ENCODE data around the gene ALKBH3. TPM values are rescaled to one million over a fixed set of nuclear protein-coding genes. Genes with fewer than 3 reads are reported as not detected.

ALKBH3 gene
- total RNA-seq, 4 donors from 2014 or later: 17.4 to 38.2 (median 24.6) TPM

- WGBS: 85% methylated on average over 2 of the region's 2 CpGs
- Histone ChIP-seq H3K27me3 (peaks cover 0 to 10% (median 0%) of the 10 kb centered on the region in 4 donors), H3K4me3 (no peak overlapping the region), H3K4me1 (peaks cover 17 to 21% (median 17%) of the 10 kb centered on the region in 4 donors), H3K27ac (replicated peaks in 1 of 4) (no peak overlapping the region), H3K9me3 (no peaks in the 10 kb centered on the region), H3K36me3 (no peaks in the 10 kb centered on the region)
- no peak for TF ChIP-seq POLR2AphosphoS5 (IDR thresholded peaks at IDR 0.05)
- DNase-seq (ENCODE audit: extremely low spot score): no peak
- intact Hi-C loops (cut with DNase I): loop anchor here (5.0 kb wide), 1 partner anchor 41 kb away; no protein-coding TSS in a partner anchor
These were observed 68.0 kb downstream of the ALKBH3 start for GRCh38 chr11:43948341-43949225.

- WGBS: 68% methylated on average over 5 of the region's 5 CpGs
- H3K27ac ChIP-seq (replicated peaks in 1 of 4): no peak overlapping the region
- H3K36me3 ChIP-seq: no peaks in the 10 kb centered on the region
- H3K4me3 ChIP-seq: no peak overlapping the region
- H3K4me1 ChIP-seq: peaks cover 0 to 3% (median 0%) of the 10 kb centered on the region in 4 donors
- no peaks in the 10 kb centered on the region for H3K9me3 ChIP-seq
- intact Hi-C loops (cut with DNase I): no loop called here
- H3K27me3 ChIP-seq: no peaks in the 10 kb centered on the region
- DNase-seq (ENCODE audit: extremely low spot score): no peak
- no peak for TF ChIP-seq POLR2AphosphoS5 (IDR thresholded peaks at IDR 0.05)
- TF ChIP-seq POLR2A (IDR thresholded peaks at IDR 0.05; ENCODE audit: low read depth): no peak
- TF ChIP-seq CTCF (IDR thresholded peaks at IDR 0.05): no peak
- TF ChIP-seq EP300 (IDR thresholded peaks at IDR 0.05): no peak
These were observed 69.8 kb downstream of the ALKBH3 start for GRCh38 chr11:43950311-43950855.

DNA sequence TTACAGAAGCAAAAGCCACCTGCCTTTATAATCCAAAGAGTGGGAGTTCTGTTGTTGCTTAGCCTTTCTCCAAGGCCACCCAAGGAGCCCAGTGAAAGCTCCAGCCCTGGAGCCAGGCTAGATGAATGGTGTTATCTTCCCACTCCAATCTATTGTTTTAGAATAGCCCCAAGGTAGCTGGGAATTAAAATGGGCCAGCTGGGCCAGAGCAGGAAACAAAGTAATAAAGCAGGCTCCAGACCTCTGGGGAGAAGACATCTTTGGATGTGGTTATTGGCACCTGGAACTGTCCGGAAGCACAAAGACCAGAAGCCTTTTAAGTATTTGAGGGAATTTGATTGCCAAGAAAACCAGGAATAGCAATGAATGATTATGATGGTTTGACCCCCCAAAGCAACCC lies 70.6 kb downstream of the ALKBH3 start:
- H3K27me3 ChIP-seq: no peaks in the 10 kb centered on the region
- no peaks in the 10 kb centered on the region for H3K36me3 ChIP-seq
- intact Hi-C loops (cut with DNase I): no loop called here
- no peak for TF ChIP-seq EP300 (IDR thresholded peaks at IDR 0.05)
- no peak for TF ChIP-seq POLR2A (IDR thresholded peaks at IDR 0.05; ENCODE audit: low read depth)
- TF ChIP-seq CTCF (IDR thresholded peaks at IDR 0.05): no peak
- TF ChIP-seq POLR2AphosphoS5 (IDR thresholded peaks at IDR 0.05): no peak
- peaks cover 0 to 9% (median 0%) of the 10 kb centered on the region in 4 donors for H3K4me1 ChIP-seq
- WGBS: 64% methylated on average over 1 of the region's 1 CpG
- no peaks in the 10 kb centered on the region for H3K9me3 ChIP-seq
- no peak for DNase-seq (ENCODE audit: extremely low spot score)
- no peak overlapping the region for H3K27ac ChIP-seq (replicated peaks in 1 of 4)
- no peak overlapping the region for H3K4me3 ChIP-seq

DNA sequence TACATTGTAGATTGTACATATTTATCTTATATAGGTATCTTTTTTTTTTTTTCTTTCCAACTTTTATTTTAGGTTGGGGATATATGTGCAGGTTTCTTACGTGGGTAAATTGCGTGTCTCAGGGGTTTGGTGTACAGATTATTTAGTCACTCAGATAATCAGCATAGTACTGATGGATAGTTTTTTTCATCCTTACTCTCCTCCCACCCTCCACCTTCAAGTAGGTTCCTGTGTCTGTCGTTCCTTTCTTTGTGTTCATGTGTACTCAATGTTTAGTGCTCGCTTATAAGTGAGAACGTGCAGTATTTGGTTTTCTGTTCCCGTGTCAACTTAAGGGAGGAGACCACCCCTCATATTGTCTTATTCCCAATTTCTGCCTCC lies 71.4 kb downstream of the ALKBH3 start:
- Histone ChIP-seq H3K4me1 (peaks cover 0 to 9% (median 0%) of the 10 kb centered on the region in 4 donors), H3K36me3 (no peaks in the 10 kb centered on the region), H3K4me3 (no peak overlapping the region), H3K27ac (replicated peaks in 1 of 4) (no peak overlapping the region), H3K27me3 (no peaks in the 10 kb centered on the region), H3K9me3 (no peaks in the 10 kb centered on the region)
- WGBS: 96% methylated on average over 6 of the region's 6 CpGs
- intact Hi-C loops (cut with DNase I): no loop called here
- TF ChIP-seq CTCF (IDR thresholded peaks at IDR 0.05): no peak
- TF ChIP-seq POLR2A (IDR thresholded peaks at IDR 0.05; ENCODE audit: low read depth): no peak
- TF ChIP-seq POLR2AphosphoS5 (IDR thresholded peaks at IDR 0.05): no peak
- no peak for TF ChIP-seq EP300 (IDR thresholded peaks at IDR 0.05)
- no peak for DNase-seq (ENCODE audit: extremely low spot score)

Measured in esophagus muscularis mucosa (tissue), 4 donors.